Measurements from ENCODE around the gene FAM222B. TPM values are rescaled to one million over a fixed set of nuclear protein-coding genes. Genes with fewer than 3 reads are reported as not detected.

FAM222B gene
- total and polyA plus RNA-seq, 2 experiments from 2014 or later = 63.7 to 78.5 TPM

GRCh38 chr17:28707339-28707720 lies 135.3 kb downstream of the FAM222B start (continued):
- TF ChIP-seq ETS1 (IDR thresholded peaks at IDR 0.05) = no peak
- no peak for TF ChIP-seq CTCF (conservative IDR thresholded peaks at IDR 0.05; ENCODE audit: low read depth in 2 of 2)
- TF ChIP-seq EZH2 (IDR thresholded peaks at IDR 0.05; ENCODE audit: low read depth, unreplicated experiment) = no peak
- no peak for TF ChIP-seq STAT1 (IDR thresholded peaks at IDR 0.05; ENCODE audit: unreplicated experiment)
- TF ChIP-seq JUNB (IDR thresholded peaks at IDR 0.05; ENCODE audit: unreplicated experiment) = no peak
- TF ChIP-seq POLR2AphosphoS5 (IDR thresholded peaks at IDR 0.05; ENCODE audit: low read depth) = no peak
- no peak for TF ChIP-seq NANOG (IDR thresholded peaks at IDR 0.05; ENCODE audit: borderline replicate concordance)
- TF ChIP-seq REST (IDR thresholded peaks at IDR 0.05; ENCODE audit: unreplicated experiment) = no peak

- Histone ChIP-seq H3K79me2 (replicated peaks; ENCODE audit: insufficient read depth) (peaks cover 19% of the 10 kb centered on the region), H3K27me3 (ENCODE audit: insufficient read depth) (no peaks in the 10 kb centered on the region), H3K4me2 (0 out of 2 replicates have a peak overlapping the region, but pooled peaks have one; percentile 32), H3K36me3 (ENCODE audit: insufficient read depth) (no peaks in the 10 kb centered on the region), H3K4me1 (ENCODE audit: insufficient read depth) (peaks cover 12% of the 10 kb centered on the region; the same call in 1 of the 2 replicates), H3K4me3 (no peak overlapping the region), H3K27ac (ENCODE audit: low read depth) (no peak overlapping the region), H4K20me1 (replicated peaks; ENCODE audit: insufficient read depth) (peaks cover 7% of the 10 kb centered on the region; the same call in 1 of the 2 replicates), H2AFZ (no peak overlapping the region), H3F3A (replicated peaks; ENCODE audit: low read depth) (peaks cover 25% of the 10 kb centered on the region), H3K9me2 (ENCODE audit: insufficient read depth) (no peaks in the 10 kb centered on the region)
- no peak overlapping the region; the same call in 2 of the 3 replicates for H3K4me3 Mint-ChIP-seq
- no peaks in the 10 kb centered on the region; the same call in 2 of the 3 replicates for H3K9me3 Mint-ChIP-seq
- H3K36me3 Mint-ChIP-seq (ENCODE audit: low read depth) = peaks cover 40% of the 10 kb centered on the region
- ATAC-seq = no peak
- peaks cover 43% of the 10 kb centered on the region for H3K4me1 Mint-ChIP-seq
- no peak overlapping the region for H3K27ac Mint-ChIP-seq
- H3K27me3 Mint-ChIP-seq (ENCODE audit: insufficient read depth, low read depth, poor library complexity) = peaks cover 29% of the 10 kb centered on the region
- DNase-seq (ENCODE audit: low spot score) = peak; percentile 42
- TF ChIP-seq EZH2phosphoT487 (IDR thresholded peaks at IDR 0.05; ENCODE audit: unreplicated experiment) (no peak), ZNF462 (CRISPR knock-in tag; IDR thresholded peaks at IDR 0.05) (no peak), ZNF114 (CRISPR knock-in tag; IDR thresholded peaks at IDR 0.05) (no peak)
These were observed 135.9 kb downstream of the FAM222B start for GRCh38 chr17:28706471-28707338.
